ENCODE data around the gene DDX3X. TPM values are rescaled to one million over a fixed set of nuclear protein-coding genes. Genes with fewer than 3 reads are reported as not detected.
A peak's percentile ranks its signal among the peaks of the same experiment; 100 is the strongest.

Gene DDX3X
- total RNA-seq, 1 donor from 2014 or later, result 264 TPM

- H3K27ac Mint-ChIP-seq, result peak overlapping the region; percentile 78
- H3K79me2 ChIP-seq (ENCODE audit: low read depth), result no peaks in the 10 kb centered on the region
- H3K4me1 ChIP-seq, result peaks cover 21% of the 10 kb centered on the region
- no peak overlapping the region for H2AFZ ChIP-seq (replicated peaks)
- peak overlapping the region; percentile 57 for H3K4me2 ChIP-seq
- no peak overlapping the region for H3K4me3 Mint-ChIP-seq
- no peaks in the 10 kb centered on the region for H3K27me3 Mint-ChIP-seq (ENCODE audit: insufficient read depth, low read depth)
- TF ChIP-seq EZH2 (IDR thresholded peaks at IDR 0.05) (no peak), EZH2phosphoT487 (IDR thresholded peaks at IDR 0.05) (peak; percentile 38), CTCF (IDR thresholded peaks at IDR 0.05) (no peak)
- no peak overlapping the region for H3K9ac ChIP-seq
- DNase-seq (ENCODE audit: low spot score), result peak; percentile 57
- H3K9me3 ChIP-seq (ENCODE audit: low read depth), result peaks cover 3% of the 10 kb centered on the region
- H3F3A ChIP-seq (ENCODE audit: low read depth), result peaks cover 39% of the 10 kb centered on the region
- H3K9me3 Mint-ChIP-seq, result peaks cover 23% of the 10 kb centered on the region
- no peaks in the 10 kb centered on the region for H3K36me3 Mint-ChIP-seq
- H3K4me1 Mint-ChIP-seq, result peaks cover 18% of the 10 kb centered on the region
- H3K27ac ChIP-seq, result peak overlapping the region; percentile 89
- H3K36me3 ChIP-seq, result no peaks in the 10 kb centered on the region
- H4K20me1 ChIP-seq (ENCODE audit: low read depth), result no peaks in the 10 kb centered on the region
- no peak overlapping the region for H3K4me3 ChIP-seq
- no peaks in the 10 kb centered on the region for H3K27me3 ChIP-seq
Measured at GRCh38 chrX:41291309-41291708, 42.7 kb upstream of the DDX3X start.

- Mint-ChIP-seq H3K4me1 (peaks cover 14% of the 10 kb centered on the region), H3K4me3 (no peak overlapping the region), H3K36me3 (peaks cover 1% of the 10 kb centered on the region), H3K27me3 (ENCODE audit: insufficient read depth, low read depth) (peaks cover 2% of the 10 kb centered on the region), H3K9me3 (peaks cover 25% of the 10 kb centered on the region), H3K27ac (peak overlapping the region; percentile 18)
- H3K27me3 ChIP-seq, result no peaks in the 10 kb centered on the region
- TF ChIP-seq EZH2 (IDR thresholded peaks at IDR 0.05), result no peak
- peak; percentile 32 for TF ChIP-seq CTCF (IDR thresholded peaks at IDR 0.05)
- no peak for TF ChIP-seq EZH2phosphoT487 (IDR thresholded peaks at IDR 0.05)
- peaks cover 21% of the 10 kb centered on the region for H3K4me1 ChIP-seq
- H2AFZ ChIP-seq (replicated peaks), result no peak overlapping the region
- no peak overlapping the region for H3K27ac ChIP-seq
- H3K9ac ChIP-seq, result no peak overlapping the region
- no peak overlapping the region for H3K4me2 ChIP-seq
- no peak overlapping the region for H3K4me3 ChIP-seq
- H4K20me1 ChIP-seq (ENCODE audit: low read depth), result no peaks in the 10 kb centered on the region
- no peaks in the 10 kb centered on the region for H3K79me2 ChIP-seq (ENCODE audit: low read depth)
- H3K9me3 ChIP-seq (ENCODE audit: low read depth), result peaks cover 3% of the 10 kb centered on the region
- H3F3A ChIP-seq (ENCODE audit: low read depth), result peaks cover 39% of the 10 kb centered on the region
- peak; percentile 32 for DNase-seq (ENCODE audit: low spot score)
- no peaks in the 10 kb centered on the region for H3K36me3 ChIP-seq
Measured at GRCh38 chrX:41293269-41293668, 40.7 kb upstream of the DDX3X start.

- Histone ChIP-seq H3K4me2 (no peak overlapping the region), H2AFZ (replicated peaks) (no peak overlapping the region), H3K27ac (no peak overlapping the region), H3K4me3 (no peak overlapping the region), H3F3A (ENCODE audit: low read depth) (no peaks in the 10 kb centered on the region), H3K27me3 (no peaks in the 10 kb centered on the region), H4K20me1 (ENCODE audit: low read depth) (no peaks in the 10 kb centered on the region), H3K9me3 (ENCODE audit: low read depth) (no peaks in the 10 kb centered on the region), H3K4me1 (peaks cover 10% of the 10 kb centered on the region), H3K79me2 (ENCODE audit: low read depth) (no peaks in the 10 kb centered on the region), H3K36me3 (no peaks in the 10 kb centered on the region), H3K9ac (no peak overlapping the region)
- H3K36me3 Mint-ChIP-seq, result peaks cover 1% of the 10 kb centered on the region
- H3K27ac Mint-ChIP-seq, result no peak overlapping the region
- H3K27me3 Mint-ChIP-seq (ENCODE audit: insufficient read depth, low read depth), result peaks cover 11% of the 10 kb centered on the region
- no peak for DNase-seq (ENCODE audit: low spot score)
- peaks cover 10% of the 10 kb centered on the region for H3K4me1 Mint-ChIP-seq
- peaks cover 9% of the 10 kb centered on the region for H3K9me3 Mint-ChIP-seq
- H3K4me3 Mint-ChIP-seq, result no peak overlapping the region
- TF ChIP-seq CTCF (IDR thresholded peaks at IDR 0.05) (no peak), EZH2phosphoT487 (IDR thresholded peaks at IDR 0.05) (no peak), EZH2 (IDR thresholded peaks at IDR 0.05) (no peak)
Measured at GRCh38 chrX:41300758-41301437, 33.1 kb upstream of the DDX3X start.

Data from neural progenitor cell (in vitro differentiated cells).